VCaP (cell line): ENCODE measurements around the gene HOXA5.
A peak's percentile ranks its signal among the peaks of the same experiment; 100 is the strongest.

Source experiments
- H3K27ac ChIP-seq: fragments of 450-650 bp; 2 replicates; pipeline ENCODE4 v1.5.1; 2017
- TF ChIP-seq, protein P1 (sequence below): fragments of 450-650 bp; conservative IDR thresholded peaks from 2 replicates; pipeline ENCODE4 v1.5.1; 2017; ENCODE audit warnings: mild to moderate bottlenecking, moderate library complexity

The HOXA5 gene

DNA sequence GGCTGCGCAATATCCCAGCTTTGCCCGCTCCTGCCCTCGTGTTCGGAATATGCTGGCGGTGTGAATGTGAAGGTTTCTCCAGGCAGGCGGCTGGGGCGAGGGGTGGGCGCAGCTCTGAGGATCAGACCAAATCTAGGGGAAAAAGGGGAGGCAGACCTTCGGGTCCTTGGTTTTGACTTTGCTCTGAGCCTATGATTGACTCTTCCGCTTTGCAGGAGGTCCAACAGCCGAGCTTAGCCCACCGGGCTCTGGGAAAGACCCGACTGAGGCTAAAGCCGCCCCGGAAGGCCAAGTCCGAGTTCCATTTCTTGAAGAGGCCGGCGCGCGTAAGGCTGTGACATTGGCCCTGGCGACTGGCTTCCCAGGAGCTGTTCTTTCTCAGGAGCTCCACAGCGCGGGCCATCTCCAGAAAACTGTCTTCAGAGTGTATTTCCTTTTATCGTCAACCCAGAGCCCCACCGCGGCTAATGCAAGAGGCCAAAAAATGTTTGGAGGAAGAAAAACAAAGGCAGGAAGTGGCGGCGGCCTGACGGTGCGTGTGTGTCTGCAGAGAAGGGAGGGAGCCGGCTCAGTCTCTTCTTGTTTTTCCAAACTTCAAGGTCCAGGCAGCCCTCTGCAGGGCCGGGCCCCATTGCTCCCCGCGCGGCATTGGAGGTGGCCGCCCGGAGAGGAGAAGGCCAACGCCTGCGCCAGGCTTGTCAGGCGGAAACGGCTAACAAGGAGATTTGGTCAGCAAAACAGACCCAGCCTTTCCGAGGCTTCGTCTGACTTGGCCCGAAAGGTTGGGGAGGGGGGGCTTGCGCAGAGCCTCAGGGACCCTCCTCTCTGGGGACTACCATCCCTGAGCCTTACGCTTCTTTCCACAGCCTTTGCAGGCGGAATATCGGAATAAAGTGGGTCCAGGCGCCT is 45.2 kb upstream of the HOXA5 start:
- TF ChIP-seq, protein P1, sequence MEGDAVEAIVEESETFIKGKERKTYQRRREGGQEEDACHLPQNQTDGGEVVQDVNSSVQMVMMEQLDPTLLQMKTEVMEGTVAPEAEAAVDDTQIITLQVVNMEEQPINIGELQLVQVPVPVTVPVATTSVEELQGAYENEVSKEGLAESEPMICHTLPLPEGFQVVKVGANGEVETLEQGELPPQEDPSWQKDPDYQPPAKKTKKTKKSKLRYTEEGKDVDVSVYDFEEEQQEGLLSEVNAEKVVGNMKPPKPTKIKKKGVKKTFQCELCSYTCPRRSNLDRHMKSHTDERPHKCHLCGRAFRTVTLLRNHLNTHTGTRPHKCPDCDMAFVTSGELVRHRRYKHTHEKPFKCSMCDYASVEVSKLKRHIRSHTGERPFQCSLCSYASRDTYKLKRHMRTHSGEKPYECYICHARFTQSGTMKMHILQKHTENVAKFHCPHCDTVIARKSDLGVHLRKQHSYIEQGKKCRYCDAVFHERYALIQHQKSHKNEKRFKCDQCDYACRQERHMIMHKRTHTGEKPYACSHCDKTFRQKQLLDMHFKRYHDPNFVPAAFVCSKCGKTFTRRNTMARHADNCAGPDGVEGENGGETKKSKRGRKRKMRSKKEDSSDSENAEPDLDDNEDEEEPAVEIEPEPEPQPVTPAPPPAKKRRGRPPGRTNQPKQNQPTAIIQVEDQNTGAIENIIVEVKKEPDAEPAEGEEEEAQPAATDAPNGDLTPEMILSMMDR, result no peak
- peak overlapping the region; percentile 98 for H3K27ac ChIP-seq

GRCh38 chr7:27187475-27188385 is 44.2 kb upstream of the HOXA5 start:
- H3K27ac ChIP-seq, result peak overlapping the region; percentile 98

DNA sequence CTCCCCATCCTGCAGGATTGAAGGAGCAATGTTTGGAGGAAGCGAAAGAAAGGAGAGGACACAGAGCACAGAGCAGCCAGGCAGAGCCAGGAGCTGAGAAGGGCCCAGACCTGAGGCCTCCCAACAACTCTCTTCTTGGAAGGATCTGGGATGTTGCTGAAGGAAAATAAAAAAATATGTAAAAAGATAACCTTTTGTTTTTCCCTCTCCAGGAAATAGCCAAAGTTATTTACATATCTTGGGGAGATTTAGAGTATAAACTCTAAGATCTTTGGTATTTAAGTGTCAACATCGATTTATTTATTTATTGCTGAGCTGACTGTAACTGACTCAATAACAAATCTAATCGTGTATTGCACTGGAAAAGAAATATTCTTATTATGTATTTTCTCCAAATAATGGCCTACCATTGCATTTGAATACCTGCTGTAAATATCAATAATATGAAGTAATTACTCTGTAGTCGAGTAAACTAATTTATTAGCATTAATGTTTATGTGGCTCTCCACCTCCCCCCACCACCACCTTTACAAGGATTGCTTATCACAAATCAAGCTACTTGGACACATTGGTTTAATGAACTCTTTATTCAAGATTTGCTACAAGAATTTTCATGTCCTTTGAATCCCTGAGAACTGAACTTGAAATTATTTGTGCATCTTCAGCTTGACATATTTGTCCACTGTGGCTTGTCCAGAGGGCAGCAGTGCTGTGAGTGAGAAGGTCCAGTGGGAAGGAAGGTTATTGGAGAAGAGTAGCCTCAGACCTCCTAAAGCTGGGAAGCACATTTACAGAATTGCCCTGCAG is 43.4 kb upstream of the HOXA5 start:
- peak overlapping the region; percentile 98 for H3K27ac ChIP-seq

More at GRCh38 chr7:27187475-27188385, 44.2 kb upstream of the HOXA5 start:
- TF ChIP-seq, protein P1, result no peak

DNA sequence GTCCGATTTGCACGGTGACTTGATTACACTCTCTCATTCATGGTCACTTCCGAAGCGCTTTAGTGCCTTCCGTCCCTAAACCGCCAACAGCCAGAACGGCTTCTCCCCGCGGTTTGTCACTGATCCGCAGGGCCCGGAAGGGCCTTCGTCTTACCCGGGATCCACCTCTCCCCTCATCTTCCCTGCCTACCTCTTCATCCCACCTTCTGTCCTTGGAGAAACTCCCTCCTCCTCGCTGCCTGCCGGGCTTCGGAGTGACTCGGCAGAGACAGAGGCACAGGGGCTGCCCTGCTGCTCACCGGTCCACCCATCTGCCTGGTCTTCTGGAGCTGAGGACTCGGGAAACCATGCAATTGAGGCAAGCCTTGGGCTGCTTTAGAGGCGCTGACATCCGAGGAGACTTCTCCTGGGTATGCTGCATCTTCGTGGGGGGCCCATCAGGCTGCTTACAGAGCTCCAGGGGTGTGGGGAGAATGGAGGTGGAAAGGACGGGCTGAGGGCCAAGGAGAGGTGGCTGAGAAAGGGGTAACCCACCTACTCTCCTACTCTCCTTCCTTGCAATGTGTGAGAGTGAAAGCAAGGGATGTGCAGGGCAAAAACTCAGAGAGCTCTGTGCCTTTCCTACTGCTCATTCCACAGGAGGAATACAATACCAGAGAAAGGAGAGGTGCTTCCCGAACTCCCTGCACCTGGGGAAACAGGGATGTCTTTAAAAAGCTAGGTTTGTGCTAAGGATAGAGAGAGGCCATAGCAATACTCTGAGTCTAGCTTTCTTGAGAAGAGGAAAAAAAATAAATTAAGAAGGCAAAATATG is 42.6 kb upstream of the HOXA5 start:
- peak overlapping the region; percentile 98 for H3K27ac ChIP-seq
- TF ChIP-seq, protein P1, result no peak

More for the DNA sequence above, 43.4 kb upstream of the HOXA5 start:
- TF ChIP-seq, protein P1, result no peak

DNA sequence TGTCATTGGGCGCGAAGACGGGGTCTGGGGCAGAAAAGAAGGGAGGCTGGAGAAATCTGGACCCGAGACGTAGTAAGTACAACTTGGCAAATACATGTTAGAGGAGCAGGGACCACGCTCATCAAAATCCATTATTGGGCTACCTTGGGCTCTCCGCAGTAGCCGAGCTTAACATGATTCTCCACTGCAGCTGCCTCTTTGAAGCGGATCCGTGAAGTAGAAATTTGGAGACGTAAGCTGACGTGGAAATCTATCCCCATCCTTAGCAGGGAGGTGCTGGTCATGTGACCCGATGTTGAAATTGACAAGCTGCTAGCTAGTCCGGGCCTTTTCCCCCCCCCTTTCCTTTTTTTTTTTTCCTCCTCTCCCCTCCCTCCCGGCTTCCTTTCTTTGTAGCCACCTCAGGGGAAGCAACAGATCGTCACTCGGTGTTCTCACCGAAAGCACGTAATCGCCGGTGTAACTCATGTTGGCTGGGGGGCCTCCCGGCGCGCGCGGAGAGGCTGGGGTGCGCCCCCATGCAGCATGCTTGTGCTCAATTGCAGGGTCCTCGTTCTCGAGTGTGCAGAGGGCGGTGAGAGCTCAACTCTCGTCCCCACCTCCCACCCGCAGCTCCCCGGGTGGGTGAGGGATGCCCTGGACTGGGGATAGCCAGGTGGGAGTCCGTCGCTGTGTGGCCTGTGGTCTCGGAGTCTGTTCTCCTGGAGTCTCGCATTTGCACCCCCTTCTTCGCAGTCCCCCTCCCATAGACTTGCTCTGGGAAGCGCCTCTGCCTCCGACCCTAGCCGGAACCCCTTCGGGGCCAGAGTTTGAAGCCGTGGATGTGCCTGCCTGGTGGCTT is 41.8 kb upstream of the HOXA5 start, which contains the start of gene HOXA11:
HOXA11 (minus strand) TSS at position 220 of the 841 bp plus-strand sequence; CDS start at position 132, 88 bp downstream.
- TF ChIP-seq, protein P1, result no peak

More for the DNA sequence above, 41.8 kb upstream of the HOXA5 start, which contains the start of gene HOXA11:
- peak within 1 kb of the TSS; percentile 98 for H3K27ac ChIP-seq
